Limb (tissue), 2 donors: ENCODE measurements around the gene PCBP3.
"Not testable (repeated sequence)": the region's sequence is repeated elsewhere in the genome, so short reads cannot be mapped to it uniquely, and the experiment has no call there.

ENCODE experiments used
- DNase-seq, 2 donors: peaks; one replicate each; pipeline ENCODE4 v3.0.0-alpha.2; 2016; ENCODE audit errors: extremely low spot score in 2 of 2

PCBP3 gene

GRCh38 chr21:45643021-45643980, at the start of gene PCBP3:
PCBP3 (plus strand) TSS chr21:45643725; CDS start chr21:45850086, 206,361 bp downstream.
- DNase-seq: peak; percentile 87 to 98

- no peak for DNase-seq
These were observed 48.6 kb upstream of the PCBP3 start for GRCh38 chr21:45594721-45595489.

- no peak for DNase-seq
These were observed 47.8 kb upstream of the PCBP3 start for GRCh38 chr21:45595574-45596295.

- DNase-seq: no peak
These were observed 46.7 kb upstream of the PCBP3 start for GRCh38 chr21:45596704-45597318.

- DNase-seq: no peak
These were observed 45.4 kb upstream of the PCBP3 start for GRCh38 chr21:45598109-45598508.

- DNase-seq: no peak
These were observed 44.9 kb upstream of the PCBP3 start for GRCh38 chr21:45598666-45599065.

- DNase-seq: no peak
These were observed 44.4 kb upstream of the PCBP3 start for GRCh38 chr21:45599146-45599581.

GRCh38 chr21:45600248-45600647, 43.3 kb upstream of the PCBP3 start:
- no peak for DNase-seq

- DNase-seq: no peak
These were observed 42.0 kb upstream of the PCBP3 start for GRCh38 chr21:45601551-45601950.

GRCh38 chr21:45602106-45602505, 41.4 kb upstream of the PCBP3 start:
- DNase-seq: no peak

- no peak for DNase-seq
These were observed 40.0 kb upstream of the PCBP3 start for GRCh38 chr21:45603481-45603880.

GRCh38 chr21:45604681-45605080, 38.8 kb upstream of the PCBP3 start:
- not testable (repeated sequence) for DNase-seq

GRCh38 chr21:45607021-45607908, 36.3 kb upstream of the PCBP3 start:
- peak in 1 of 2 donors; percentile 12 for DNase-seq

- DNase-seq: peak in 1 of 2 donors; percentile 16
These were observed 35.6 kb upstream of the PCBP3 start for GRCh38 chr21:45607909-45608295.

GRCh38 chr21:45608747-45609470, 34.6 kb upstream of the PCBP3 start:
- peak in 1 of 2 donors; percentile 12 for DNase-seq

- DNase-seq: peak in 1 of 2 donors; percentile 3
These were observed 33.9 kb upstream of the PCBP3 start for GRCh38 chr21:45609616-45610015.

GRCh38 chr21:45611296-45611695, 32.2 kb upstream of the PCBP3 start:
- DNase-seq: peak in 1 of 2 donors; percentile 12

- DNase-seq: peak; percentile 53 to 57
These were observed 31.4 kb upstream of the PCBP3 start for GRCh38 chr21:45611939-45612664.

GRCh38 chr21:45612665-45613019, 30.9 kb upstream of the PCBP3 start:
- DNase-seq: peak in 1 of 2 donors; percentile 6
